HFFc6 (cell line): ENCODE data around the gene CDK6. TPM values are rescaled to one million over a fixed set of nuclear protein-coding genes. Genes with fewer than 3 reads are reported as not detected.

Experiments used
- DNase-seq: peaks from one replicate; pipeline ENCODE4 v3.0.0-alpha.2; 2018
- H3K27ac Mint-ChIP-seq: 2 replicates; pipeline ENCODE4 v1.8.0; 2020; ENCODE audit warnings: mild to moderate bottlenecking, mixed read lengths
- H3K27me3 Mint-ChIP-seq: 2 replicates; pipeline ENCODE4 v1.8.0; 2021; ENCODE audit warnings: mild to moderate bottlenecking, moderate library complexity, mixed read lengths; ENCODE audit not compliant: insufficient read depth
- H3K36me3 Mint-ChIP-seq: 2 replicates; pipeline ENCODE4 v1.8.0; 2021; ENCODE audit warnings: low read depth, mixed read lengths
- H3K4me1 Mint-ChIP-seq: 2 replicates; pipeline ENCODE4 v1.8.0; 2020; ENCODE audit warnings: low read depth, mixed read lengths
- H3K4me3 Mint-ChIP-seq: 2 replicates; pipeline ENCODE4 v1.8.0; 2020; ENCODE audit warnings: mild to moderate bottlenecking, moderate library complexity, mixed read lengths
- H3K9me3 Mint-ChIP-seq: 2 replicates; pipeline ENCODE4 v1.8.0; 2020; ENCODE audit warnings: mild to moderate bottlenecking, mixed read lengths
- CTCF ChIP-seq: fragments of 200-600 bp; sonication (generic); IDR thresholded peaks from 2 replicates; pipeline ENCODE4 v1.5.0; 2021; ENCODE audit warnings: antibody characterized with exemption, mild to moderate bottlenecking
- total RNA-seq, 6 experiments: library from RNA; stranded (reverse); fragmentation: NEBNext Ultra II Directional; extraction: Animal tissue kit (Norgen Biotek cat#: 25700); gene quantifications; 2 replicates in 1 of 6; 3 replicates in 5 of 6; pipeline ENCODE4 v1.2.3, GENCODE V29; 2021

CDK6 gene
- total RNA-seq, 6 experiments from 2014 or later: 54.5 to 90.0 (median 58.9) TPM

GRCh38 chr7:92843034-92843760 is 6.8 kb upstream of the CDK6 start:
- Mint-ChIP-seq H3K4me3 (no peak overlapping the region; the same call in 1 of the 2 replicates), H3K36me3 (no peaks in the 10 kb centered on the region), H3K27ac (peak overlapping the region; percentile 49; the same call in 1 of the 2 replicates), H3K27me3 (no peaks in the 10 kb centered on the region), H3K9me3 (no peaks in the 10 kb centered on the region), H3K4me1 (peaks cover 33% of the 10 kb centered on the region)
- TF ChIP-seq CTCF: no peak
- DNase-seq: peak; percentile 67

GRCh38 chr7:92841192-92841591 is 4.8 kb upstream of the CDK6 start:
- Mint-ChIP-seq H3K27me3 (no peaks in the 10 kb centered on the region), H3K4me1 (peaks cover 42% of the 10 kb centered on the region), H3K9me3 (no peaks in the 10 kb centered on the region), H3K36me3 (no peaks in the 10 kb centered on the region), H3K27ac (no peak overlapping the region), H3K4me3 (no peak overlapping the region)
- no peak for TF ChIP-seq CTCF
- DNase-seq: no peak

- Mint-ChIP-seq H3K9me3 (no peaks in the 10 kb centered on the region), H3K4me3 (no peak overlapping the region), H3K27ac (no peak overlapping the region), H3K4me1 (peaks cover 42% of the 10 kb centered on the region), H3K27me3 (no peaks in the 10 kb centered on the region), H3K36me3 (peaks cover 4% of the 10 kb centered on the region; the same call in 1 of the 2 replicates)
- DNase-seq: no peak
- no peak for TF ChIP-seq CTCF
Measured at GRCh38 chr7:92840316-92840715, 3.9 kb upstream of the CDK6 start.

- no peak for TF ChIP-seq CTCF
- Mint-ChIP-seq H3K36me3 (peaks cover 6% of the 10 kb centered on the region; the same call in 1 of the 2 replicates), H3K4me3 (no peak overlapping the region), H3K4me1 (peaks cover 42% of the 10 kb centered on the region), H3K27me3 (no peaks in the 10 kb centered on the region), H3K27ac (no peak overlapping the region), H3K9me3 (no peaks in the 10 kb centered on the region)
- DNase-seq: no peak
Measured at GRCh38 chr7:92839901-92840300, 3.5 kb upstream of the CDK6 start.

GRCh38 chr7:92838934-92839333 is 2.6 kb upstream of the CDK6 start:
- no peak for DNase-seq
- H3K4me1 Mint-ChIP-seq: peaks cover 41% of the 10 kb centered on the region
- no peak overlapping the region for H3K4me3 Mint-ChIP-seq
- TF ChIP-seq CTCF: no peak
- H3K36me3 Mint-ChIP-seq: peaks cover 10% of the 10 kb centered on the region; the same call in 1 of the 2 replicates
- H3K9me3 Mint-ChIP-seq: no peaks in the 10 kb centered on the region
- no peaks in the 10 kb centered on the region for H3K27me3 Mint-ChIP-seq
- no peak overlapping the region for H3K27ac Mint-ChIP-seq
